Hypothalamus (tissue), 51 donors: ENCODE results near the gene ELF3.
"Not testable (repeated sequence)": the region's sequence is repeated elsewhere in the genome, so short reads cannot be mapped to it uniquely, and the experiment has no call there.

ENCODE experiments used
- DNase-seq, 51 donors: peaks; one replicate each; lab custom pipeline; 2025; lab: John Stamatoyannopoulos, UW

The ELF3 gene

GRCh38 chr1:202062636-202063035 is 52.2 kb downstream of the ELF3 start:
- not testable (repeated sequence) for DNase-seq

- DNase-seq: no peak
These were observed 52.7 kb downstream of the ELF3 start for GRCh38 chr1:202063093-202063492.

GRCh38 chr1:202064889-202065312 is 54.5 kb downstream of the ELF3 start:
- DNase-seq: not testable (repeated sequence)
